GM15510 (cell line): Measurements from ENCODE around the gene KHK.

Experiments used
- POLR2A ChIP-seq: IDR thresholded peaks from 3 replicates; pipeline ENCODE4 v1.6.1; 2011; ENCODE audit warnings: borderline replicate concordance; ENCODE audit not compliant: insufficient read length; ENCODE audit errors: extremely low read depth

The KHK gene

DNA sequence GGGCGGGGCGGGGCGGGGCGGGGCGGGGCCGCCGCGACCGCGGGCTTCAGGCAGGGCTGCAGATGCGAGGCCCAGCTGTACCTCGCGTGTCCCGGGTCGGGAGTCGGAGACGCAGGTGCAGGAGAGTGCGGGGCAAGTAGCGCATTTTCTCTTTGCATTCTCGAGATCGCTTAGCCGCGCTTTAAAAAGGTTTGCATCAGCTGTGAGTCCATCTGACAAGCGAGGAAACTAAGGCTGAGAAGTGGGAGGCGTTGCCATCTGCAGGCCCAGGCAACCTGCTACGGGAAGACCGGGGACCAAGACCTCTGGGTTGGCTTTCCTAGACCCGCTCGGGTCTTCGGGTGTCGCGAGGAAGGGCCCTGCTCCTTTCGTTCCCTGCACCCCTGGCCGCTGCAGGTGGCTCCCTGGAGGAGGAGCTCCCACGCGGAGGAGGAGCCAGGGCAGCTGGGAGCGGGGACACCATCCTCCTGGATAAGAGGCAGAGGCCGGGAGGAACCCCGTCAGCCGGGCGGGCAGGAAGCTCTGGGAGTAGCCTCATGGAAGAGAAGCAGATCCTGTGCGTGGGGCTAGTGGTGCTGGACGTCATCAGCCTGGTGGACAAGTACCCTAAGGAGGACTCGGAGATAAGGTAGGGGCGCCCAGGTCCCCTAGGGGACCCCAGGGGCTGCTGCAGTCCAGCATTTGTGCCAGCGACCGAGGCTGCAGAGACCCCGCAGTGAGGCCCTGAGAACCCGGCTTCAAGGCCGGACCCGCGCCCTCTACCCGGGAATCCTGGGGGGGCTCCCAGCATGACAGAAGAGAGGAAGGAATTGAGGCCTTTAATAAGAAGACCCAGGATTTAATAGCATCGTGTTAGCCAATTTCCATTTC is at the start of gene KHK:
KHK (plus strand) TSS at position 49 of the 870 bp plus-strand sequence; CDS start at position 537, 488 bp downstream.
- peak; percentile 32 for TF ChIP-seq POLR2A

DNA sequence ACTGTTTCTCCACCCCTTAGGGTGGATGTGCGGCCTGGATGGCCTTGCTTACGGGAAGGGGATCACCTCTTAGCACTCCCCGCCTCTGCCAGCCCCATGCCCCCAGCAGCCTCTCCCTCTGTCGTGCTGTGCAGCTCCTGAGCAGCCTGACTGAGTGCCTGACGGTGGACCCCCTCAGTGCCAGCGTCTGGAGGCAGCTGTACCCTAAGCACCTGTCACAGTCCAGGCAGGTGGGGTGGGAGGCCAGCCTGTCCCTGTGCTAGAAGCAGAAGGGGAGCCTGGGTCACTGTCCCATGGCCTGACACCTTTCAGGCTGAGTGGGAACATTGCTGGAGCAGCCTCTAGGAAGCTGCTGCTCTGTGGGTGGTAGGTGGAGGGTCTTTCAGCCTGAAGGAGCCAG is 48.6 kb upstream of the KHK start:
- no peak for TF ChIP-seq POLR2A

DNA sequence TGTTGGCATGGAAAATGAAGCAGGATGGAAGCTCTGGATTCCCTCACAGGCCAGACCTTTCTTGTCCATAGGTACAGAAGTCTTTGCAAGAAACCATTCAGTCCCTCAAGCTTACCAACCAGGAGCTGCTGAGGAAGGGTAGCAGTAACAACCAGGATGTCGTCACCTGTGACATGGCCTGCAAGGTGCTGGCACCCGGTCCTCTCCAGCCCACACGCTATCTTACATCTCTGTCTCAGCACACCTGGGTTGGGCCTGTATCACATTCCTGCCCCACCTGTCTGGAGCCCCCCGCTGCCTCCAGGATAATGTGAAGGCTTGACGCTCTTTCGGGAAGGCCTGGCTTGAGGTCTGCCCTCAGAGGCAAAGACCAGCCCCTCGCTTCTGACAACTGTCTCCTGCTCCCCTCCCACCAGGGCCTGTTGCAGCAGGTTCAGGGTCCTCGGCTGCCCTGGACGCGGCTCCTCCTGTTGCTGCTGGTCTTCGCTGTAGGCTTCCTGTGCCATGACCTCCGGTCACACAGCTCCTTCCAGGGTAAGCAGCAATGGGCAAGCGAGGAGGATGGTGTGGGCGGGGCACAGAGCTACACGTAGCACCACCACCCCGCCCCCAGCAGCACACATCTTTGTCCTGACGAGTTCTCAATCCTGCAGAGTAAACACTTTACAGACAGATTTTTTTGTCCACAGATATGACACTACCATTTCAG is 47.8 kb upstream of the KHK start:
- TF ChIP-seq POLR2A, result no peak

DNA sequence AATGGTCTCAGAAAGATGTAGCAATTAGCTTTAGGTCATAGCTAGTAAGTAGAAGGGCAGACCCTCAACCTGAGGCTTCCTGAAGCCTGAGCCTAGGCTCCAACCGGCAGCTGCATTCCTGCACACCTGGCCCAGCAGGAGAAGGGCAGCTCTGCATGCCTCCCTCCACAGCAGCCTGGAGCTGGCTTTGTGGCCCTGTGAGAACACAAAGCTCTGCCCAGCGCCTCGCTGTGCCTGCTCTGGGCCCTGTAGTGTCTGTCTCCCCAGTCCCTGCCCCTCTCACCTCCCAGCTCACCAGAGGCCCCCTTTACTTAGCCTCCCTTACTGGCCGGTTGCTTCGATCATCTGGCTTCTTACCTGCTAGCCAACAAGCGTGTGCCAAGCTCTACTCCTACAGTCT is 47.1 kb upstream of the KHK start:
- no peak for TF ChIP-seq POLR2A

DNA sequence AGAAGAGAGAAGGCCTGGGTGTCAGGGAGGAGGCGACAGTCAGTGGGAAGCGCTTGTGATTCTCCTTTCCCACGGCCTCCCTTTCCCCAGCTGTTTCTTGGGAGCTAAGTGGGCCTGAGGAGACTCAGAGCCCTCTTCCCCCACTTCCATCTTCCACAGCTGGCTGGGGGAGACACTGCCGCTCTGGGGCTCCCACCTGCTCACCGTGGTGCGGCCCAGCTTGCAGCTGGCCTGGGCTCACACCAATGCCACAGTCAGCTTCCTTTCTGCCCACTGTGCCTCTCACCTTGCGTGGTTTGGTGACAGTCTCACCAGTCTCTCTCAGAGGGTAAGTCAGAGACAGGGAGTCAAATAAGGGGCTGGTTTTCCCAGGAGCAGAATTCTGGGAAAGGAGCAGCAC is 46.7 kb upstream of the KHK start:
- TF ChIP-seq POLR2A, result no peak

DNA sequence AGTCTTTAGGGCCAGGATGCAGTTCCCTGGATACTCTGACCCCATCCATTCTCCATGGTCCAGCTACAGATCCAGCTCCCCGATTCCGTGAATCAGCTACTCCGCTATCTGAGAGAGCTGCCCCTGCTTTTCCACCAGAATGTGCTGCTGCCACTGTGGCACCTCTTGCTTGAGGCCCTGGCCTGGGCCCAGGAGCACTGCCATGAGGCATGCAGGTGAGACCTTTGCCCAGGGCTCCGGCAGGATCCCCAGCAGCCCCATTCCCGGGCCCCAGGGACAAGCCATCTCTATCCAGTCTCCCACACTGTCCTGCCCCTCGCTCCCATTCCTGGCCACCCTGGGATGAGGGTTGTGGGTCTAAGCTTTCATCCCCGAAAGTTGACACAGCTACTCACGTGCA is 46.3 kb upstream of the KHK start:
- no peak for TF ChIP-seq POLR2A

DNA sequence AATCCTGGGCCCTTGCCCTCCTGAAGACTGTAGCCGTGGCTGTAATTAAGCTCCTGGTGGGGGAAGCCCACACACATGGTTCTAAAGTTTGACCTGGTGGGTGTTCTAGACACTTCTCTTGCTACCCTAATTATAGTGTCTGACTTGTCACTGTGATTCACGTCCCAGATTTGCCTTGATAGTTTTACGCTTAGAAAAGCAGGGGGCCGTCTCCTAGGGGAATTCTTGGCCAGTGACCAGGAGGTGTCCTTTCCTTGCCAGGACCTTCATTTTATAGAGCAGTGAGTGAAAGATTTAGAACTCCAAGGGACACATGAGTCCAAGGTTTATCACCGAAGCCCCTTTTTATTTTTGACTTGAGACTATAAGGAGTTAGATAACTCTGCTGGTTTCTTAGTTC is 44.8 kb upstream of the KHK start:
- TF ChIP-seq POLR2A, result no peak

DNA sequence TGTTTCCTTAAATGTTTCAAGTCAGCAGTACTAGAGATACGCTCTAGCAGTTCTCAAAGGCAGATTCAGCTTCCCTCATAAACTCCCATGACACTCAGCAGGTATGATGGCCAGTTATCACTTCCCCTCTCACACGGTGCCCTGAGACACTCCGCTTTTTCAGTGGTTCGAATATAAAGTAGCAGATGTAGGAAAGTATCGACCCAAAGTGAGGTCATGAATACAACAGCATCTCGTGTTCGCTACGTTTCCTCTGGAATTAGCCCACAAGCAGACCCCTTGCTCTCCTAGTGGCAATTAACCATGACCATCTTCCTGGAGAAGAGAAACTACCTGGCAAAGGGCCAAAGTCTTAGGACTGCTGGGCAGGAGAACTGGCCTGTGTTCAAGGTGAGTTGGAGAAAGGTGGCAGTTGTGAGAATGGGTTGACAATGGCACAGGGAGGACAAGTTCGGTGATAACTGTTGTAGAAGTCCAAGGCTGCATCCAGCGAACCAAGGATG is 44.4 kb upstream of the KHK start:
- TF ChIP-seq POLR2A, result no peak

DNA sequence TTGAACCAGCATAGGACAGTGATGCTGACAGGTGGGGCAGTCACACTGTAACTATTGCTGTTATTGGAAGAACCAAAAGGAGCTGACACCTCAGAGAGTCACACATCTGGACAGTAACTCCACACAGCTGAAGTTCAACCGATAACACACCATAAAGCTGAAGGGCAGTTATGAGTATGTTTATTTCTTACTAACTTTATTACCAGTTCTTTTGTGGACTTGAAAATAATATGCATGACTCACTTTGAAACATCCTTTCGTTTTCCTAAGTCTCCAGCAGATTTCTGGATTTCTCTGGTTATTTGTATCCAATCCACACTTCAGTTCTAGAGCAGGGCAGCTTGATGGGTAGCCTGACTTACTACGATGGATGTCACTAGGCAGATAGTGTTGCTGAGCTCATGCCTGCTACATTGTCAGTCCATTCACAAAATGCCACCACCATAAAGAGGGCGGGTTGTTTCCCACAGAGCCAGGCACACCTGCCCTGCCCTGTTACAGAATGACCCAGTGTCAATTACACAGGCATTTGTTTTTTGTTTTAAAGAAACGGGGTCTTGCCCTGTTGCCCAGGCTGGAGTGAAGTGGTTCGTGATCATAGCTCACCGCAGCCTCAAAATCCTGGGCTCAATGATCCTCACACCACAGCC is 43.5 kb upstream of the KHK start:
- no peak for TF ChIP-seq POLR2A

DNA sequence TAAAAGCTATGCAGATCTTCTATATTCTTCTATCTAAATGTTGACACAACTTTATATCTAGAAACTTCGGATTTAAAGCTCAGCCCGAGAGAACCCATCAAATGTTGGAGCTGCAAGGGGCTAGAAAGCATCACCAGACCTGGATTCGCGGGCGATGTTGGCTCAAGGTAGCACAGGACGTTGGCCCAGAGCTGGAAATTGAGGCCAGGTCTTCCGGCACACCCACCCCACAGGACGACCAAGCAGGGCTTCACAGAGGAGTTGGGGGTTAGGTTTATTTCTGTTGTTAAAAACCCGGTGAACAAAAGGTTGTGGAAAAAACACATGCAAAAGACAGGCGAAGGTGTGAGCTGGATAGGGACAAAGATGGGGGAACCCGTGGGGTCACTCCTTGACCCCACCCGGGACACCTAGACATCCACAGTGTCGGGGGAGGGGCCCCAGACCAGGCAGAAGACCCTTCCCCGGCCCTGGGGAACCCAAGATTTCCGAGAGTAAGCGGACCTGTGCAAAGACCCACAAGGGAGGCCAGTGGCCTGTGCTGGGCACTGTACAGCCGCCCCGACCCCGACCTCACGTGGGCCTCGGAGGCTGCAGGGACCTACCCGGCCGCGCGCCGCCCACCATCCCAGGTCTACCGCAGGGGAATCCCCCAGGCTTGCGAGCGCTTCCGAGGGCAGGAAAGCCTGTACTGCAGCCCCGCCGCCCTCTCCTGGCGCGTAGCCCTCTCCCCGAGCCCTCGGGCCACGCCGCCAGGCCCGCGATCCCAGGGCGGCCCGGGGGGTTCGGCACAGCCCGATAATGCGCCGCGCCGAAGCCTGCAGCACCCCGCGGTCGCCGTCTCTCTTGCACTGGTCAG is 36.9 kb upstream of the KHK start:
- TF ChIP-seq POLR2A, result peak; percentile 29

DNA sequence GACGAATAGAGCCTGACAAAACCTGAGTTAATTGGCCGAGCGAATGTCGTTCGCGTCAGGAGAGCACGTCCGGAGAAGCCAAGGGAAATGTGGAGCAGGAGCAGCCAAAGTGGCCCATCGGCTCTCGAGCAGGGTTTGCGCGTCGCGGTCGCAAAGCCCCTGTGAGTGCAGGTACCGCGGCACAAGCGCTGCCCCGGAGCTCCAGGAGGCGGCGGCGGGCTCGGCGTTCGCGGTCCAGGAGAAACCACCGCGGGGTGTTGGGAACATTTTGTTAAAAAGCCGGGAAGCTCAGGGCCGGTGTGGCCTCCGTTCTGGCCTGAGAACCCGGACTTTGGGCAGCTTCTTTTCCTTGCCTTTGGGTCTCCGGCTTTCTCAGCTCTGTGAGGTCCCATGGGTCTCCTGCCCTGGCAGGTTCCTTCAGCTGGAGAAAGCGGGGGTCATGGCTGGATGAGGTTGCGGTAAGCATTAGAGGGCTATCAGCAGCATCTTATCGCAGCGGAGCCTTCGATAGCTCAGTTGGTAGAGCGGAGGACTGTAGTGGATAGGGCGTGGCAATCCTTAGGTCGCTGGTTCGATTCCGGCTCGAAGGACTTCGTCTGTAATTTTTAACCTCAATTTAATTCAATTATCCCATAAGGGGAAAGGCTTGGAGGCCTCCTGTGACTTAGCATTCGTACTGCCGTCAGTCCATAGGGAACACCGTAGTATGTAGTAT is 36.1 kb upstream of the KHK start:
- TF ChIP-seq POLR2A, result peak; percentile 63

DNA sequence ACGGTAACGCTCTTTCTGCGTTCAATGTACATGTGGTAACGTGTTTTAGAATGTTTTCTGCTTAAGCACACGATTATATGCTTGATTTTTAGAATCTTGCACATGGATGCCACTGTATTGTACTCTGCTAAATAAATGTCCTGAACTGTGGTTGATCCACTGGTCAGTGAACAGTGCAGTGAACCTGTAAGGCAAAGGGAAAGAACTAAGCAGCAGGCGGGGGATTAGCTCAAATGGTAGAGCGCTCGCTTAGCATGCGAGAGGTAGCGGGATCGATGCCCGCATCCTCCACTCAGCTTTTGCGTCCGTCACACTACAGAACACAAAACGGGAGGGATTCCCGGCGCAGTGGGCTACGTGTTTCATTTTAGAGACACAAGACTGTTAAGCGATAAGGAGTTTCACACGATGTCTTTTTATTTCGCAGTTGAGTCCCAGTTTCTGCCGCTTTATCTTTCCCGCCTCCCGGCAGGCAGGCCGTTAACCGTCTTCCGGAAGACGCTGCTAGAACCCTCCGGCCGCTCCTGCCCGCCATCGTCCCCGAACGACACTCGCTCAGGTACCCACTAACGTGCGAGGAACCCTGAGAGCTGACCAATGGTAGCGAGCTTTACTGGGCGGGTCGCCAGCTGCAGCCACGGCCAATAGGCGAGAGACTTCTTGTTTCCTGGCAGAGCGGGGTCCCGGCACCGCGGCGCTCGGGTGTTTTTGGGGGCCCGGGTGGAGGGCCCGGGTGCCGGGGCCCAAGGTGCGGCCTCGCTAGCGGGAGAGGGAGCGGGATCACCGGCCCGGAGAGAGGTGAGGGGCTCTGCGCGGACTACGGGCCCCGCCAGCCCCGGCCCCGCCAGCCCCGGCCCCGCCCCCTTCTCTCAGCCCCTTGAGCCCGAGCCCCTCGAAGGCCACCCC is 35.3 kb upstream of the KHK start, which contains the start of gene AGBL5:
AGBL5 (plus strand) TSS at position 673 of the 906 bp plus-strand sequence. CDS start 1,291 bp downstream, outside the sequence.
- TF ChIP-seq POLR2A, result peak; percentile 75
